NOMO-1 treated with DMSO at 0.1 percent for 48 hours (cell line): Measurements from ENCODE around the gene CLDN12.

Experiments
- DNase-seq: peaks from one replicate; lab custom pipeline; 2025; ENCODE audit not compliant: unreplicated experiment; lab: John Stamatoyannopoulos, UW

The CLDN12 gene

GRCh38 chr7:90432752-90433151, 29.5 kb downstream of the CLDN12 start:
- no peak for DNase-seq

GRCh38 chr7:90433221-90433620, 30.0 kb downstream of the CLDN12 start:
- DNase-seq: no peak

- DNase-seq: no peak
Observed at GRCh38 chr7:90445633-90446032, 42.4 kb downstream of the CLDN12 start.

GRCh38 chr7:90446137-90446899, 43.1 kb downstream of the CLDN12 start:
- DNase-seq: no peak

GRCh38 chr7:90453259-90453891, 50.1 kb downstream of the CLDN12 start:
- DNase-seq: no peak

- no peak for DNase-seq
Observed at GRCh38 chr7:90453931-90454330, 50.7 kb downstream of the CLDN12 start.

- peak; percentile 85 for DNase-seq
Observed at GRCh38 chr7:90455163-90456030, 52.1 kb downstream of the CLDN12 start.

GRCh38 chr7:90458104-90458503, 54.8 kb downstream of the CLDN12 start:
- DNase-seq: no peak

GRCh38 chr7:90459888-90460287, 56.6 kb downstream of the CLDN12 start:
- no peak for DNase-seq

- DNase-seq: no peak
Observed at GRCh38 chr7:90461219-90461618, 58.0 kb downstream of the CLDN12 start.

- peak; percentile 56 for DNase-seq
Observed at GRCh38 chr7:90463151-90463628, 59.9 kb downstream of the CLDN12 start.
